Measurements from ENCODE around the gene PLA2G4A. TPM values are rescaled to one million over a fixed set of nuclear protein-coding genes. Genes with fewer than 3 reads are reported as not detected.

PLA2G4A gene
- total RNA-seq, 1 experiment from 2014 or later = 0.39 TPM

GRCh38 chr1:186965847-186966246 lies 137.1 kb downstream of the PLA2G4A start:
- Histone ChIP-seq H2AK5ac (ENCODE audit: insufficient read length, low read length) (no peak overlapping the region), H2BK15ac (ENCODE audit: low read depth, low read length) (no peak overlapping the region), H2BK120ac (ENCODE audit: low read depth, low read length, poor library complexity, severe bottlenecking) (no peak overlapping the region), H3K23ac (ENCODE audit: insufficient read length, low read depth, low read length) (no peak overlapping the region), H2BK5ac (ENCODE audit: insufficient read length, low read length) (no peak overlapping the region), H3K4me2 (ENCODE audit: insufficient read depth, insufficient read length, low read length) (no peak overlapping the region), H2BK12ac (ENCODE audit: insufficient read length, low read depth, low read length) (no peak overlapping the region), H2AFZ (ENCODE audit: low read length) (no peak overlapping the region), H4K8ac (replicated peaks; ENCODE audit: insufficient read length, low read depth, low read length) (no peak overlapping the region), H3K9ac (ENCODE audit: extremely low read depth, insufficient read length, low read length) (no peak overlapping the region), H3T11ph (ENCODE audit: low read length) (no peak overlapping the region), H3K27me3 (ENCODE audit: insufficient read depth, low read length) (no peaks in the 10 kb centered on the region), H3K4ac (ENCODE audit: low read depth, low read length) (no peak overlapping the region), H3K23me2 (ENCODE audit: insufficient read length, low read depth, low read length, poor library complexity, severe bottlenecking) (no peaks in the 10 kb centered on the region), H4K91ac (ENCODE audit: insufficient read length, low read depth, low read length) (no peak overlapping the region), H4K5ac (ENCODE audit: insufficient read length, low read depth, low read length) (no peak overlapping the region), H3K56ac (ENCODE audit: insufficient read length, low read depth, low read length) (no peak overlapping the region), H3K4me1 (ENCODE audit: insufficient read depth, low read length) (no peaks in the 10 kb centered on the region), H3K79me1 (ENCODE audit: insufficient read depth, low read depth, low read length, poor library complexity, severe bottlenecking) (no peaks in the 10 kb centered on the region), H3K14ac (ENCODE audit: insufficient read depth, low read length) (no peak overlapping the region), H4K20me1 (ENCODE audit: control insufficient read depth, insufficient read depth, insufficient read length) (no peaks in the 10 kb centered on the region), H3K79me2 (ENCODE audit: insufficient read depth, low read length) (no peaks in the 10 kb centered on the region), H3K18ac (ENCODE audit: insufficient read length, low read depth, low read length) (no peak overlapping the region), H2BK20ac (ENCODE audit: low read depth, low read length, poor library complexity, severe bottlenecking) (no peak overlapping the region), H3K9me3 (ENCODE audit: control insufficient read depth, low read depth, low read length) (no peaks in the 10 kb centered on the region), H3K27ac (ENCODE audit: insufficient read length, low read depth, low read length) (no peak overlapping the region)
- TF ChIP-seq, protein P1, sequence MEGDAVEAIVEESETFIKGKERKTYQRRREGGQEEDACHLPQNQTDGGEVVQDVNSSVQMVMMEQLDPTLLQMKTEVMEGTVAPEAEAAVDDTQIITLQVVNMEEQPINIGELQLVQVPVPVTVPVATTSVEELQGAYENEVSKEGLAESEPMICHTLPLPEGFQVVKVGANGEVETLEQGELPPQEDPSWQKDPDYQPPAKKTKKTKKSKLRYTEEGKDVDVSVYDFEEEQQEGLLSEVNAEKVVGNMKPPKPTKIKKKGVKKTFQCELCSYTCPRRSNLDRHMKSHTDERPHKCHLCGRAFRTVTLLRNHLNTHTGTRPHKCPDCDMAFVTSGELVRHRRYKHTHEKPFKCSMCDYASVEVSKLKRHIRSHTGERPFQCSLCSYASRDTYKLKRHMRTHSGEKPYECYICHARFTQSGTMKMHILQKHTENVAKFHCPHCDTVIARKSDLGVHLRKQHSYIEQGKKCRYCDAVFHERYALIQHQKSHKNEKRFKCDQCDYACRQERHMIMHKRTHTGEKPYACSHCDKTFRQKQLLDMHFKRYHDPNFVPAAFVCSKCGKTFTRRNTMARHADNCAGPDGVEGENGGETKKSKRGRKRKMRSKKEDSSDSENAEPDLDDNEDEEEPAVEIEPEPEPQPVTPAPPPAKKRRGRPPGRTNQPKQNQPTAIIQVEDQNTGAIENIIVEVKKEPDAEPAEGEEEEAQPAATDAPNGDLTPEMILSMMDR (conservative IDR thresholded peaks at IDR 0.05) = no peak
- H3K4me1 Mint-ChIP-seq = peaks cover 3 to 6% of the 10 kb centered on the region in 2 experiments
- no peaks in the 10 kb centered on the region for H3K36me3 Mint-ChIP-seq (ENCODE audit: insufficient read depth in 1 of 3, low read depth in 3 of 3)
- no peak for DNase-seq
- H3K4me3 Mint-ChIP-seq = no peak overlapping the region
- H3K27me3 Mint-ChIP-seq (ENCODE audit: low read depth) = no peaks in the 10 kb centered on the region
- no peak overlapping the region for H3K27ac Mint-ChIP-seq
- no peaks in the 10 kb centered on the region for H3K9me3 Mint-ChIP-seq
